ENCODE results near the gene MTCL1.

DNA sequence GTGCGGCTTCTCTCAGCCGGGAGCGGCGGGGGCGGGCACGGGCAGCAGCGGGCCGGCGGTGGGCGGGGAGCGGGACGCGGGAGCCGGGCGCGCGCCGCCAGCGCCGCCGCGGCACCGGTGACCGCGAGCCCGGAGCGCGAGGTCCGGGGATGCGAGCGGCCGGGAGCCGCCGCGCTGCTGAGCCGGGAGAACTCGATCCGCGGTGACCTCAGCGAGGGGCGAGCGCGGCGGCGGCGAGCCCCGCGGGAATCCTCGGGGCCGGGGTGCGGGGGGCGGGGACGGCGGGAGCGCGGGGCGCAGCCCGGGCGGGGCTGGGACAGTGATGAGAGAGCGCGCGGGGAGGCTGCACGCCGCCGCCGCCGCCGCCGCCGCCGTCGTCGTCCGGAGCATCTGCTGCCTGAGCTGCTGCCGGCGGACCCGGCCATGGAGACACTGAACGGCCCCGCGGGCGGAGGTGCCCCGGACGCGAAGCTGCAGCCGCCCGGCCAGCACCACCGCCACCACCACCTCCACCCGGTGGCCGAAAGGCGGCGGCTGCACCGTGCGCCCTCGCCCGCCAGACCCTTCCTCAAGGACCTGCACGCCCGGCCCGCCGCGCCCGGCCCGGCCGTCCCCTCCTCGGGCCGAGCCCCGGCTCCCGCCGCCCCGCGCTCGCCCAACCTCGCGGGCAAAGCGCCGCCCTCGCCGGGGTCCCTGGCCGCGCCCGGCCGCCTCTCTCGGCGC is at the start of gene MTCL1:
- no peak for TF ChIP-seq EZH2 (IDR thresholded peaks at IDR 0.05; ENCODE audit: borderline replicate concordance, low read depth, low read length, poor library complexity, severe bottlenecking)
- TF ChIP-seq, protein P1, sequence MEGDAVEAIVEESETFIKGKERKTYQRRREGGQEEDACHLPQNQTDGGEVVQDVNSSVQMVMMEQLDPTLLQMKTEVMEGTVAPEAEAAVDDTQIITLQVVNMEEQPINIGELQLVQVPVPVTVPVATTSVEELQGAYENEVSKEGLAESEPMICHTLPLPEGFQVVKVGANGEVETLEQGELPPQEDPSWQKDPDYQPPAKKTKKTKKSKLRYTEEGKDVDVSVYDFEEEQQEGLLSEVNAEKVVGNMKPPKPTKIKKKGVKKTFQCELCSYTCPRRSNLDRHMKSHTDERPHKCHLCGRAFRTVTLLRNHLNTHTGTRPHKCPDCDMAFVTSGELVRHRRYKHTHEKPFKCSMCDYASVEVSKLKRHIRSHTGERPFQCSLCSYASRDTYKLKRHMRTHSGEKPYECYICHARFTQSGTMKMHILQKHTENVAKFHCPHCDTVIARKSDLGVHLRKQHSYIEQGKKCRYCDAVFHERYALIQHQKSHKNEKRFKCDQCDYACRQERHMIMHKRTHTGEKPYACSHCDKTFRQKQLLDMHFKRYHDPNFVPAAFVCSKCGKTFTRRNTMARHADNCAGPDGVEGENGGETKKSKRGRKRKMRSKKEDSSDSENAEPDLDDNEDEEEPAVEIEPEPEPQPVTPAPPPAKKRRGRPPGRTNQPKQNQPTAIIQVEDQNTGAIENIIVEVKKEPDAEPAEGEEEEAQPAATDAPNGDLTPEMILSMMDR (conservative IDR thresholded peaks at IDR 0.05; ENCODE audit: low read depth, low read length), result no peak

Measured in A673 (cell line).